Measurements from ENCODE around the gene SARNP.

The SARNP gene

GRCh38 chr12:55733021-55733555 is 84.4 kb downstream of the SARNP start:
- Histone ChIP-seq H3K4me1 (ENCODE audit: control insufficient read depth, low read depth, low read length) (peaks cover 2% of the 10 kb centered on the region), H3K23ac (ENCODE audit: low read length) (no peak overlapping the region), H3K4me2 (ENCODE audit: low read length) (no peak overlapping the region), H3K36me3 (ENCODE audit: control insufficient read depth, insufficient read depth, low read length) (no peaks in the 10 kb centered on the region), H3K27me3 (ENCODE audit: insufficient read depth, low read length, poor library complexity) (no peaks in the 10 kb centered on the region), H3K79me2 (ENCODE audit: control insufficient read depth, insufficient read depth, low read length) (peaks cover 3% of the 10 kb centered on the region), H2AK5ac (ENCODE audit: low read length) (no peak overlapping the region), H2BK120ac (ENCODE audit: low read depth, low read length) (no peak overlapping the region), H3K56ac (ENCODE audit: low read length) (no peak overlapping the region), H4K5ac (ENCODE audit: low read length) (no peak overlapping the region), H3K18ac (ENCODE audit: low read length) (no peak overlapping the region), H3K9ac (ENCODE audit: low read length) (no peak overlapping the region), H3K27ac (ENCODE audit: low read depth, low read length) (no peak overlapping the region), H3K79me1 (ENCODE audit: low read length) (no peaks in the 10 kb centered on the region), H3K4me3 (ENCODE audit: low read length) (no peak overlapping the region), H2BK15ac (replicated peaks; ENCODE audit: low read depth) (no peak overlapping the region), H3K4ac (ENCODE audit: low read depth, low read length) (no peak overlapping the region), H4K8ac (ENCODE audit: low read depth, low read length) (no peak overlapping the region), H2BK5ac (ENCODE audit: low read length) (no peak overlapping the region)
- no CpG with 5 or more reads among the region's 14 CpGs for WGBS (ENCODE audit: extremely low coverage, insufficient coverage, low lambda C conversion rate)
- no peak for DNase-seq

- WGBS (ENCODE audit: extremely low coverage, insufficient coverage, low lambda C conversion rate), result no CpG with 5 or more reads among the region's 4 CpGs
Measured at GRCh38 chr12:55732288-55732687, 85.2 kb downstream of the SARNP start.

GRCh38 chr12:55729819-55730818 is 87.4 kb downstream of the SARNP start:
- no peak overlapping the region for H3K27ac ChIP-seq (ENCODE audit: low read depth, low read length)
- WGBS (ENCODE audit: extremely low coverage, insufficient coverage, low lambda C conversion rate), result no CpG with 5 or more reads among the region's 19 CpGs
- peak; percentile 79 for DNase-seq

More at GRCh38 chr12:55732288-55732687, 85.2 kb downstream of the SARNP start:
- H4K8ac ChIP-seq (ENCODE audit: low read depth, low read length), result no peak overlapping the region
- H3K56ac ChIP-seq (ENCODE audit: low read length), result no peak overlapping the region
- no peak overlapping the region for H2BK5ac ChIP-seq (ENCODE audit: low read length)
- no peak overlapping the region for H3K4ac ChIP-seq (ENCODE audit: low read depth, low read length)
- H3K18ac ChIP-seq (ENCODE audit: low read length), result no peak overlapping the region
- no peak overlapping the region for H3K4me3 ChIP-seq (ENCODE audit: low read length)
- H3K27me3 ChIP-seq (ENCODE audit: insufficient read depth, low read length, poor library complexity), result no peaks in the 10 kb centered on the region
- H3K79me1 ChIP-seq (ENCODE audit: low read length), result peaks cover 7% of the 10 kb centered on the region
- no peak overlapping the region for H4K5ac ChIP-seq (ENCODE audit: low read length)
- peaks cover 11% of the 10 kb centered on the region for H3K79me2 ChIP-seq (ENCODE audit: control insufficient read depth, insufficient read depth, low read length)
- no peak overlapping the region for H2BK15ac ChIP-seq (replicated peaks; ENCODE audit: low read depth)
- no peak for DNase-seq
- no peak overlapping the region for H2BK120ac ChIP-seq (ENCODE audit: low read depth, low read length)
- H3K4me2 ChIP-seq (ENCODE audit: low read length), result no peak overlapping the region
- H2AK5ac ChIP-seq (ENCODE audit: low read length), result no peak overlapping the region
- H3K9ac ChIP-seq (ENCODE audit: low read length), result no peak overlapping the region
- H3K4me1 ChIP-seq (ENCODE audit: control insufficient read depth, low read depth, low read length), result peaks cover 2% of the 10 kb centered on the region
- H3K36me3 ChIP-seq (ENCODE audit: control insufficient read depth, insufficient read depth, low read length), result no peaks in the 10 kb centered on the region
- no peak overlapping the region for H3K27ac ChIP-seq (ENCODE audit: low read depth, low read length)
- no peak overlapping the region for H3K23ac ChIP-seq (ENCODE audit: low read length)

GRCh38 chr12:55728939-55729818 is 88.3 kb downstream of the SARNP start, which contains the start of gene CD63:
Gene CD63 (minus strand): TSS chr12:55729009. CDS start chr12:55728341, 668 bp downstream.
- peak; percentile 95 for DNase-seq
- Histone ChIP-seq H3K4ac (ENCODE audit: low read depth, low read length) (peak within 1 kb of the TSS; percentile 98), H3K79me1 (ENCODE audit: low read length) (peaks cover 17% of the 10 kb centered on the region), H3K18ac (ENCODE audit: low read length) (peak within 1 kb of the TSS; percentile 97), H3K56ac (ENCODE audit: low read length) (peak within 1 kb of the TSS; percentile 99), H4K8ac (ENCODE audit: low read depth, low read length) (peak within 1 kb of the TSS; percentile 77), H3K4me3 (ENCODE audit: low read length) (peak within 1 kb of the TSS; percentile 81), H3K27ac (ENCODE audit: low read depth, low read length) (peak within 1 kb of the TSS; percentile 95), H3K4me1 (ENCODE audit: control insufficient read depth, low read depth, low read length) (peaks cover 5% of the 10 kb centered on the region), H2BK5ac (ENCODE audit: low read length) (peak within 1 kb of the TSS; percentile 86), H2BK120ac (ENCODE audit: low read depth, low read length) (peak within 1 kb of the TSS; percentile 31), H2AK5ac (ENCODE audit: low read length) (no peak within 1 kb of the TSS), H3K23ac (ENCODE audit: low read length) (no peak within 1 kb of the TSS), H3K79me2 (ENCODE audit: control insufficient read depth, insufficient read depth, low read length) (peaks cover 19% of the 10 kb centered on the region), H3K4me2 (ENCODE audit: low read length) (peak within 1 kb of the TSS; percentile 94), H3K36me3 (ENCODE audit: control insufficient read depth, insufficient read depth, low read length) (peaks cover 6% of the 10 kb centered on the region), H2BK15ac (replicated peaks; ENCODE audit: low read depth) (peak within 1 kb of the TSS; percentile 2), H3K9ac (ENCODE audit: low read length) (peak within 1 kb of the TSS; percentile 96), H4K5ac (ENCODE audit: low read length) (no peak within 1 kb of the TSS), H3K27me3 (ENCODE audit: insufficient read depth, low read length, poor library complexity) (no peaks in the 10 kb centered on the region)
- WGBS (ENCODE audit: extremely low coverage, insufficient coverage, low lambda C conversion rate), result no CpG with 5 or more reads among the region's 61 CpGs

More at GRCh38 chr12:55729819-55730818, 87.4 kb downstream of the SARNP start:
- H3K79me2 ChIP-seq (ENCODE audit: control insufficient read depth, insufficient read depth, low read length), result peaks cover 19% of the 10 kb centered on the region
- H3K9ac ChIP-seq (ENCODE audit: low read length), result peak overlapping the region; percentile 96
- peaks cover 5% of the 10 kb centered on the region for H3K36me3 ChIP-seq (ENCODE audit: control insufficient read depth, insufficient read depth, low read length)
- H2AK5ac ChIP-seq (ENCODE audit: low read length), result no peak overlapping the region
- H3K18ac ChIP-seq (ENCODE audit: low read length), result peak overlapping the region; percentile 15
- H2BK120ac ChIP-seq (ENCODE audit: low read depth, low read length), result no peak overlapping the region
- peak overlapping the region; percentile 71 for H2BK5ac ChIP-seq (ENCODE audit: low read length)
- no peak overlapping the region for H4K8ac ChIP-seq (ENCODE audit: low read depth, low read length)
- H4K5ac ChIP-seq (ENCODE audit: low read length), result no peak overlapping the region
- H3K56ac ChIP-seq (ENCODE audit: low read length), result peak overlapping the region; percentile 99
- H3K4ac ChIP-seq (ENCODE audit: low read depth, low read length), result no peak overlapping the region
- no peaks in the 10 kb centered on the region for H3K27me3 ChIP-seq (ENCODE audit: insufficient read depth, low read length, poor library complexity)
- peaks cover 5% of the 10 kb centered on the region for H3K4me1 ChIP-seq (ENCODE audit: control insufficient read depth, low read depth, low read length)
- H3K4me2 ChIP-seq (ENCODE audit: low read length), result peak overlapping the region; percentile 92
- H3K4me3 ChIP-seq (ENCODE audit: low read length), result peak overlapping the region; percentile 12
- H3K79me1 ChIP-seq (ENCODE audit: low read length), result peaks cover 17% of the 10 kb centered on the region
- no peak overlapping the region for H3K23ac ChIP-seq (ENCODE audit: low read length)
- no peak overlapping the region for H2BK15ac ChIP-seq (replicated peaks; ENCODE audit: low read depth)

GRCh38 chr12:55728186-55728938 is 89.2 kb downstream of the SARNP start:
- Histone ChIP-seq H2BK5ac (ENCODE audit: low read length) (peak overlapping the region; percentile 74), H3K4me1 (ENCODE audit: control insufficient read depth, low read depth, low read length) (peaks cover 5% of the 10 kb centered on the region)

More at GRCh38 chr12:55728186-55728938, 89.2 kb downstream of the SARNP start:
- Histone ChIP-seq H3K27ac (ENCODE audit: low read depth, low read length) (peak overlapping the region; percentile 95), H3K23ac (ENCODE audit: low read length) (no peak overlapping the region), H3K56ac (ENCODE audit: low read length) (peak overlapping the region; percentile 95), H3K79me2 (ENCODE audit: control insufficient read depth, insufficient read depth, low read length) (peaks cover 19% of the 10 kb centered on the region), H2AK5ac (ENCODE audit: low read length) (no peak overlapping the region), H3K4me2 (ENCODE audit: low read length) (peak overlapping the region; percentile 94), H2BK120ac (ENCODE audit: low read depth, low read length) (peak overlapping the region; percentile 31), H2BK15ac (replicated peaks; ENCODE audit: low read depth) (no peak overlapping the region), H4K8ac (ENCODE audit: low read depth, low read length) (peak overlapping the region; percentile 77), H3K36me3 (ENCODE audit: control insufficient read depth, insufficient read depth, low read length) (peaks cover 8% of the 10 kb centered on the region), H4K5ac (ENCODE audit: low read length) (no peak overlapping the region), H3K9ac (ENCODE audit: low read length) (peak overlapping the region; percentile 96), H3K79me1 (ENCODE audit: low read length) (peaks cover 17% of the 10 kb centered on the region), H3K18ac (ENCODE audit: low read length) (peak overlapping the region; percentile 97), H3K27me3 (ENCODE audit: insufficient read depth, low read length, poor library complexity) (no peaks in the 10 kb centered on the region), H3K4me3 (ENCODE audit: low read length) (peak overlapping the region; percentile 81), H3K4ac (ENCODE audit: low read depth, low read length) (peak overlapping the region; percentile 98)
- peak; percentile 46 for DNase-seq
- WGBS (ENCODE audit: extremely low coverage, insufficient coverage, low lambda C conversion rate), result no CpG with 5 or more reads among the region's 61 CpGs

Measured in mesendoderm (in vitro differentiated cells).